ENCODE data around the gene N4BP2. TPM values are rescaled to one million over a fixed set of nuclear protein-coding genes. Genes with fewer than 3 reads are reported as not detected.

N4BP2 gene
- total RNA-seq, 1 experiment from 2014 or later: 8.5 TPM

DNA sequence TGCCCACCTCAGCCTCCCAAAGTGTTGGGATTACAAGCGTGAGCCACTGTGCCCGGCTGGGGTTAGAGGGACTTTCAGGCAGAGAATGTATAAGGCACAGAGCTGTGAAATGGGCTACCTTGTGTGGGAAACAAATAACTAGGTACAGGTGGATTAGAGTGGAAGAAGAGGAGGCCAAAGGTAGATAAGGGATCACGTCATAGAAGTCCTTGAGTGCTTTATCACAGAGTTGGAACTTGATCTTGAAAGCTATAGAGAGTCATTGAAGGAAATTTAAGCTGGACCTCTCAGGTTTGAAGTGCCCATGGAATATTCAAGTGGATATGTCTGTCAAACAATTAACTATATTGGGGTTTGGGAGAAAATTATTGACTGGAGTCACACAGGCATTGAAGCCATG lies 8.4 kb downstream of the N4BP2 start:
- no peak for ATAC-seq
- H3K27ac ChIP-seq (ENCODE audit: low read length): peak overlapping the region; percentile 40; the same call in 1 of the 2 replicates
- in situ Hi-C loops (cut with HindIII; ENCODE audit: low pct_unique_long_range_greater_than_20kb, low sequenced_read_pairs): no loop called here

DNA sequence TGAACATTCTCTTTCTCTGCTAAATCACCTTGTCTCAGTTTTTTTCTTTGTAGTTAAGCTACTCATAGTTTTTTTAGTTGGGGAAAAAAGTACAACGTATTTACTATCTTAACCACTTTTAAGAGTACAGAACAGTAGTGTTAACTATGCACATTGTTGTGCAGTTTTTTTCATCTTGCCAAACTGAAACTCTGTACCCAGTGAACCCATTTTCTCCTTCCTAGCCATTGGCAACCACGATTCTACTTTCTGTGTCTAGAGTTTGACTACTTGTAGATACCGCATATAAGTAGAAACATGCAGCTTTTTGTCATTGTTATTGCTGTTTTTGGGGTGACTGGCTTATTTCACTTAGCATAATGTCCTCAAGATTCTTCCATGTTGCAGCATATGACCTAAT lies 10.0 kb downstream of the N4BP2 start:
- in situ Hi-C loops (cut with HindIII; ENCODE audit: low pct_unique_long_range_greater_than_20kb, low sequenced_read_pairs) (no loop called here), intact Hi-C loops (cut with micrococcal nuclease; ENCODE audit: unreplicated experiment) (no loop called here)
- ATAC-seq: no peak
- Histone ChIP-seq H3K4me3 (ENCODE audit: low read depth in 2 of 2, low read length in 2 of 2) (no peak overlapping the region), H3K4me1 (ENCODE audit: control insufficient read depth, insufficient read depth, low read length) (no peaks in the 10 kb centered on the region), H3K27me3 (ENCODE audit: control insufficient read depth, insufficient read depth, low read length) (no peaks in the 10 kb centered on the region), H3K27ac (ENCODE audit: low read length) (no peak overlapping the region), H3K9me3 (ENCODE audit: control insufficient read depth, insufficient read depth, low read depth, low read length) (no peaks in the 10 kb centered on the region), H3K36me3 (ENCODE audit: control insufficient read depth, insufficient read depth, low read length) (no peaks in the 10 kb centered on the region)
- no TSS peak for BruUV-seq (replicated peaks)
- ChIA-PET POLR2A (interaction anchor here (0.7 kb wide), 1 partner anchor 12 kb away, joined by 6 read pairs; no protein-coding TSS in a partner anchor), CTCF (no interaction called here)
- DNase-seq (ENCODE audit: low read depth, low spot score): no peak
- TF ChIP-seq, protein P1, sequence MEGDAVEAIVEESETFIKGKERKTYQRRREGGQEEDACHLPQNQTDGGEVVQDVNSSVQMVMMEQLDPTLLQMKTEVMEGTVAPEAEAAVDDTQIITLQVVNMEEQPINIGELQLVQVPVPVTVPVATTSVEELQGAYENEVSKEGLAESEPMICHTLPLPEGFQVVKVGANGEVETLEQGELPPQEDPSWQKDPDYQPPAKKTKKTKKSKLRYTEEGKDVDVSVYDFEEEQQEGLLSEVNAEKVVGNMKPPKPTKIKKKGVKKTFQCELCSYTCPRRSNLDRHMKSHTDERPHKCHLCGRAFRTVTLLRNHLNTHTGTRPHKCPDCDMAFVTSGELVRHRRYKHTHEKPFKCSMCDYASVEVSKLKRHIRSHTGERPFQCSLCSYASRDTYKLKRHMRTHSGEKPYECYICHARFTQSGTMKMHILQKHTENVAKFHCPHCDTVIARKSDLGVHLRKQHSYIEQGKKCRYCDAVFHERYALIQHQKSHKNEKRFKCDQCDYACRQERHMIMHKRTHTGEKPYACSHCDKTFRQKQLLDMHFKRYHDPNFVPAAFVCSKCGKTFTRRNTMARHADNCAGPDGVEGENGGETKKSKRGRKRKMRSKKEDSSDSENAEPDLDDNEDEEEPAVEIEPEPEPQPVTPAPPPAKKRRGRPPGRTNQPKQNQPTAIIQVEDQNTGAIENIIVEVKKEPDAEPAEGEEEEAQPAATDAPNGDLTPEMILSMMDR (IDR thresholded peaks at IDR 0.05): no peak
- TF ChIP-seq TCF7L2 (IDR thresholded peaks at IDR 0.05; ENCODE audit: low read depth, low read length): no peak
- TF ChIP-seq SIN3A (IDR thresholded peaks at IDR 0.05; ENCODE audit: borderline replicate concordance, insufficient read depth, low read depth, low read length): no peak
- no peak for TF ChIP-seq POLR2AphosphoS5 (IDR thresholded peaks at IDR 0.05; ENCODE audit: low read depth, low read length)
- TF ChIP-seq, protein P2, sequence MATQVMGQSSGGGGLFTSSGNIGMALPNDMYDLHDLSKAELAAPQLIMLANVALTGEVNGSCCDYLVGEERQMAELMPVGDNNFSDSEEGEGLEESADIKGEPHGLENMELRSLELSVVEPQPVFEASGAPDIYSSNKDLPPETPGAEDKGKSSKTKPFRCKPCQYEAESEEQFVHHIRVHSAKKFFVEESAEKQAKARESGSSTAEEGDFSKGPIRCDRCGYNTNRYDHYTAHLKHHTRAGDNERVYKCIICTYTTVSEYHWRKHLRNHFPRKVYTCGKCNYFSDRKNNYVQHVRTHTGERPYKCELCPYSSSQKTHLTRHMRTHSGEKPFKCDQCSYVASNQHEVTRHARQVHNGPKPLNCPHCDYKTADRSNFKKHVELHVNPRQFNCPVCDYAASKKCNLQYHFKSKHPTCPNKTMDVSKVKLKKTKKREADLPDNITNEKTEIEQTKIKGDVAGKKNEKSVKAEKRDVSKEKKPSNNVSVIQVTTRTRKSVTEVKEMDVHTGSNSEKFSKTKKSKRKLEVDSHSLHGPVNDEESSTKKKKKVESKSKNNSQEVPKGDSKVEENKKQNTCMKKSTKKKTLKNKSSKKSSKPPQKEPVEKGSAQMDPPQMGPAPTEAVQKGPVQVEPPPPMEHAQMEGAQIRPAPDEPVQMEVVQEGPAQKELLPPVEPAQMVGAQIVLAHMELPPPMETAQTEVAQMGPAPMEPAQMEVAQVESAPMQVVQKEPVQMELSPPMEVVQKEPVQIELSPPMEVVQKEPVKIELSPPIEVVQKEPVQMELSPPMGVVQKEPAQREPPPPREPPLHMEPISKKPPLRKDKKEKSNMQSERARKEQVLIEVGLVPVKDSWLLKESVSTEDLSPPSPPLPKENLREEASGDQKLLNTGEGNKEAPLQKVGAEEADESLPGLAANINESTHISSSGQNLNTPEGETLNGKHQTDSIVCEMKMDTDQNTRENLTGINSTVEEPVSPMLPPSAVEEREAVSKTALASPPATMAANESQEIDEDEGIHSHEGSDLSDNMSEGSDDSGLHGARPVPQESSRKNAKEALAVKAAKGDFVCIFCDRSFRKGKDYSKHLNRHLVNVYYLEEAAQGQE (IDR thresholded peaks at IDR 0.05; ENCODE audit: insufficient read depth in 1 of 2, low read depth in 2 of 2, low read length in 1 of 2): no peak

More for the DNA sequence above, 8.4 kb downstream of the N4BP2 start:
- ChIA-PET CTCF (no interaction called here), POLR2A (no interaction called here)
- Histone ChIP-seq H3K9me3 (ENCODE audit: control insufficient read depth, insufficient read depth, low read depth, low read length) (no peaks in the 10 kb centered on the region), H3K27me3 (ENCODE audit: control insufficient read depth, insufficient read depth, low read length) (no peaks in the 10 kb centered on the region), H3K4me1 (ENCODE audit: control insufficient read depth, insufficient read depth, low read length) (no peaks in the 10 kb centered on the region), H3K4me3 (ENCODE audit: low read depth in 2 of 2, low read length in 2 of 2) (no peak overlapping the region), H3K36me3 (ENCODE audit: control insufficient read depth, insufficient read depth, low read length) (no peaks in the 10 kb centered on the region)
- TF ChIP-seq, protein P2 (IDR thresholded peaks at IDR 0.05; ENCODE audit: insufficient read depth in 1 of 2, low read depth in 2 of 2, low read length in 1 of 2): no peak
- no peak for TF ChIP-seq POLR2AphosphoS5 (IDR thresholded peaks at IDR 0.05; ENCODE audit: low read depth, low read length)
- TF ChIP-seq, protein P1 (IDR thresholded peaks at IDR 0.05): no peak
- no peak for TF ChIP-seq TCF7L2 (IDR thresholded peaks at IDR 0.05; ENCODE audit: low read depth, low read length)
- TF ChIP-seq SIN3A (IDR thresholded peaks at IDR 0.05; ENCODE audit: borderline replicate concordance, insufficient read depth, low read depth, low read length): no peak
- no peak for DNase-seq (ENCODE audit: low read depth, low spot score)
- intact Hi-C loops (cut with micrococcal nuclease; ENCODE audit: unreplicated experiment): no loop called here
- BruUV-seq (replicated peaks): no TSS peak
